Cardiac muscle cell (in vitro differentiated cells and primary cell): ENCODE measurements around the gene SLC35B4. TPM values are rescaled to one million over a fixed set of nuclear protein-coding genes. Genes with fewer than 3 reads are reported as not detected.

Experiments
- DNase-seq, 2 donors: peaks; one replicate each; pipeline versions ENCODE4 v3.0.0 to v3.0.0-alpha.2; 2010 to 2017; ENCODE audit warnings: low read depth in 1 of 2, low spot score in 1 of 2
- H3K27ac ChIP-seq: fragments of 200-600 bp; sonication (generic); 2 replicates; pipeline ENCODE4 v1.5.1; 2016
- H3K27me3 ChIP-seq: fragments of 200-600 bp; sonication (generic); 2 replicates; pipeline ENCODE4 v1.6.0; 2016; ENCODE audit warnings: control low read depth
- H3K36me3 ChIP-seq: fragments of 200-600 bp; sonication (generic); 2 replicates; pipeline ENCODE4 v1.5.1; 2016; ENCODE audit warnings: control low read depth
- H3K4me1 ChIP-seq: fragments of 200-600 bp; sonication (generic); 2 replicates; pipeline ENCODE4 v1.8.1; 2017; ENCODE audit warnings: low read depth, mild to moderate bottlenecking, mixed run types
- H3K4me3 ChIP-seq: fragments of 200-600 bp; sonication (generic); 2 replicates; pipeline ENCODE4 v1.5.1; 2016; ENCODE audit warnings: mild to moderate bottlenecking
- H3K9me3 ChIP-seq: fragments of 200-600 bp; sonication (generic); 2 replicates; pipeline ENCODE4 v1.5.1; 2017; ENCODE audit warnings: low read depth, mild to moderate bottlenecking, control low read depth
- CTCF ChIP-seq: IDR thresholded peaks from 2 replicates; pipeline ENCODE4 v1.5.1; 2012; ENCODE audit warnings: low read depth, mild to moderate bottlenecking, low read length
- polyA plus RNA-seq: library from polyadenylated mRNA; unstranded; fragments of >200 nt; fragmentation: Nextera tagmentation; extraction: Ambion mirVana; gene quantifications from 2 replicates; pipeline ENCODE4 v1.2.1, GENCODE V29; 2016
- total RNA-seq: library from RNA; depleted of rRNA; stranded (reverse); fragments of >200 nt; gene quantifications from 2 replicates; pipeline ENCODE4 v1.2.3, GENCODE V29; 2016

Gene SLC35B4
- total and polyA plus RNA-seq, 2 experiments from 2014 or later: 7.1 to 16.8 TPM

GRCh38 chr7:134339475-134339874 is 22.7 kb upstream of the SLC35B4 start:
- no peak for DNase-seq
- no peaks in the 10 kb centered on the region for H3K4me1 ChIP-seq
- H3K9me3 ChIP-seq: no peaks in the 10 kb centered on the region
- H3K27me3 ChIP-seq: no peaks in the 10 kb centered on the region
- no peak for TF ChIP-seq CTCF
- H3K27ac ChIP-seq: no peak overlapping the region
- no peak overlapping the region for H3K4me3 ChIP-seq
- H3K36me3 ChIP-seq: no peaks in the 10 kb centered on the region

DNA sequence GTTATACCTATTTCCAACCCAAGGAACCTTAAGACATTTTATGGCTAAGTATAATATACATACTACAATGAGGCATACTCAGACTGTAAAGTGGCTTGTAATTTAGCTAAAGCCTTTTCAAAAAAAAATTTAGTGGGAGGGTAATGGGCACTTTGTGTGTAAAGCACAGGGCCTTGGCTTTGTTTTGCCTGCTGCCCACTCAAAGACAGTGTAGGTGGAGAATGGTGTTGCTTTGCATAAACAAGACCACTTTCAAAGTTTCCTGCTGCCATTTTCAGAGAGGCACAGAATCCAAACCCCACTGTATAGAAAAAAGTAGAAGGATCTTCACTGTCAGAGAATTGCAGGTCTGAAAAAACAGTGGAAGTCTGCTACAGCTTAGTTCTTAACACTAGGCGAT is 21.2 kb upstream of the SLC35B4 start:
- no peak overlapping the region for H3K4me3 ChIP-seq
- no peak for DNase-seq
- no peaks in the 10 kb centered on the region for H3K36me3 ChIP-seq
- no peaks in the 10 kb centered on the region for H3K9me3 ChIP-seq
- H3K27ac ChIP-seq: no peak overlapping the region
- no peaks in the 10 kb centered on the region for H3K4me1 ChIP-seq
- H3K27me3 ChIP-seq: no peaks in the 10 kb centered on the region
- TF ChIP-seq CTCF: no peak

DNA sequence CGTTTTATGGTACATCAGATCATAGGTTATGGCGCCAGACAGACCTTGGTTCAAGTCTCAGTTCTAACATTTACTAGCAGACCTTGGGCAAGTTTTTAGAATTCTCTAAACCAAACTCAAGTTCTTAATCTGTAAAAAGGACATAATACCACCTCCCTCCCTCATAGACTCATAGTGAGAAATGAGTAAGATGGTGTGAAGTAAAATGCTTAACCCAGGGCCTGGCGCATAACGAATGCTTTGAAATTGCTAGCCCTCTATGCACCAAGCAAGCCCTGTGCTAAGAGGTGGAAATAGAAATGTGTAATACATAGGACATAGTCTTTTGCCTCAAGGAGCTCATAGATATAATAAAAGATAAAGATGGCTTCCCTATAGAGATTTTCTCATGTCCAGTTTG is 17.7 kb upstream of the SLC35B4 start:
- no peak overlapping the region for H3K27ac ChIP-seq
- no peak for DNase-seq
- H3K4me3 ChIP-seq: no peak overlapping the region
- no peaks in the 10 kb centered on the region for H3K36me3 ChIP-seq
- H3K27me3 ChIP-seq: no peaks in the 10 kb centered on the region
- no peak for TF ChIP-seq CTCF
- no peaks in the 10 kb centered on the region for H3K9me3 ChIP-seq
- no peaks in the 10 kb centered on the region for H3K4me1 ChIP-seq

- H3K9me3 ChIP-seq: no peaks in the 10 kb centered on the region
- no peak for DNase-seq
- no peaks in the 10 kb centered on the region for H3K27me3 ChIP-seq
- H3K4me1 ChIP-seq: no peaks in the 10 kb centered on the region
- no peak overlapping the region for H3K27ac ChIP-seq
- TF ChIP-seq CTCF: no peak
- no peak overlapping the region for H3K4me3 ChIP-seq
- H3K36me3 ChIP-seq: no peaks in the 10 kb centered on the region
Measured at GRCh38 chr7:134333943-134334342, 17.2 kb upstream of the SLC35B4 start.

GRCh38 chr7:134332892-134333291 is 16.2 kb upstream of the SLC35B4 start:
- Histone ChIP-seq H3K4me1 (no peaks in the 10 kb centered on the region), H3K36me3 (no peaks in the 10 kb centered on the region), H3K4me3 (no peak overlapping the region), H3K9me3 (no peaks in the 10 kb centered on the region), H3K27ac (no peak overlapping the region), H3K27me3 (no peaks in the 10 kb centered on the region)
- no peak for TF ChIP-seq CTCF
- DNase-seq: no peak

GRCh38 chr7:134331393-134331792 is 14.7 kb upstream of the SLC35B4 start:
- H3K4me3 ChIP-seq: no peak overlapping the region
- no peaks in the 10 kb centered on the region for H3K4me1 ChIP-seq
- DNase-seq: no peak
- no peaks in the 10 kb centered on the region for H3K9me3 ChIP-seq
- no peak overlapping the region for H3K27ac ChIP-seq
- H3K27me3 ChIP-seq: no peaks in the 10 kb centered on the region
- no peak for TF ChIP-seq CTCF
- no peaks in the 10 kb centered on the region for H3K36me3 ChIP-seq
